Measurements from ENCODE around the gene CYP8B1.

Gene CYP8B1

GRCh38 chr3:42853056-42853455 is 22.6 kb downstream of the CYP8B1 start:
- no peak for TF ChIP-seq CTCF (IDR thresholded peaks at IDR 0.05)
- H3K27me3 ChIP-seq, result no peaks in the 10 kb centered on the region
- H3K4me1 ChIP-seq, result peaks cover 0 to 34% (median 23%) of the 10 kb centered on the region in 4 donors
- H3K27ac ChIP-seq, result peak overlapping the region; percentile 58 to 75
- peaks cover 0 to 4% (median 0%) of the 10 kb centered on the region in 3 donors for H3K36me3 ChIP-seq
- DNase-seq, result no peak
- intact Hi-C loops (cut with DNase I; ENCODE audit: low total_unique reads), result no loop called here
- no peaks in the 10 kb centered on the region for H3K9me3 ChIP-seq
- no peak overlapping the region for H3K4me3 ChIP-seq

- Histone ChIP-seq H3K27me3 (no peaks in the 10 kb centered on the region), H3K4me1 (peaks cover 0 to 39% (median 23%) of the 10 kb centered on the region in 4 donors), H3K4me3 (peak overlapping the region in 1 of 2 donors; percentile 1), H3K27ac (peak overlapping the region; percentile 58 to 75), H3K9me3 (no peaks in the 10 kb centered on the region), H3K36me3 (no peaks in the 10 kb centered on the region)
- DNase-seq, result peak in 1 of 2 donors; percentile 66
- no peak for TF ChIP-seq CTCF (IDR thresholded peaks at IDR 0.05)
- intact Hi-C loops (cut with DNase I; ENCODE audit: low total_unique reads), result no loop called here
These were observed 23.2 kb downstream of the CYP8B1 start for GRCh38 chr3:42852441-42852840.

GRCh38 chr3:42851228-42851834 is 24.3 kb downstream of the CYP8B1 start:
- H3K4me3 ChIP-seq, result no peak overlapping the region
- peak overlapping the region; percentile 58 to 75 for H3K27ac ChIP-seq
- DNase-seq, result no peak

DNA sequence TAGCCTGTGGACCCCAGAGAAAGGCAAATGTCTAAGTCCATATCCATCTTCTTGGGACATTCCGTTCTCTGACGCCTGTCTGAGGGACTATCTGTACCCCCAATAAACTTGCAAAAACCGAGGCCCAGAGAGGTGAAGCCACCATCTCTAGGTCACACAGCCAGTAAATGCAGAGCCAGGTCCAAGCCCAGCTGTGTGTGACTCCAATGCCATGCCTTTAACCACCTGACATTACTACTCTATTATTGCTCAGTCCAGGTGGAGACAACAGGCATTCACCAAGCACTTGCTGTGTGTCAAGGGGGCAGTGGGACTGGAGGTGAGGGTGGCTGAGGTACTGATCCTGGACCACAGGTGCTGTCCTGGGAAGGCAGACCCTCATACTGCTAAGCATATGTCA is 25.4 kb downstream of the CYP8B1 start:
- peak overlapping the region; percentile 58 to 75 for H3K27ac ChIP-seq
- intact Hi-C loops (cut with DNase I; ENCODE audit: low total_unique reads), result no loop called here
- TF ChIP-seq CTCF (IDR thresholded peaks at IDR 0.05), result no peak
- no peak for DNase-seq
- no peak overlapping the region for H3K4me3 ChIP-seq
- H3K9me3 ChIP-seq, result no peaks in the 10 kb centered on the region
- no peaks in the 10 kb centered on the region for H3K27me3 ChIP-seq
- H3K36me3 ChIP-seq, result no peaks in the 10 kb centered on the region
- peaks cover 5 to 61% (median 41%) of the 10 kb centered on the region in 4 donors for H3K4me1 ChIP-seq

More at GRCh38 chr3:42851228-42851834, 24.3 kb downstream of the CYP8B1 start:
- intact Hi-C loops (cut with DNase I; ENCODE audit: low total_unique reads), result no loop called here
- no peak for TF ChIP-seq CTCF (IDR thresholded peaks at IDR 0.05)
- no peaks in the 10 kb centered on the region for H3K36me3 ChIP-seq
- no peaks in the 10 kb centered on the region for H3K27me3 ChIP-seq
- no peaks in the 10 kb centered on the region for H3K9me3 ChIP-seq
- H3K4me1 ChIP-seq, result peaks cover under 1 to 50% (median 33%) of the 10 kb centered on the region in 4 donors

DNA sequence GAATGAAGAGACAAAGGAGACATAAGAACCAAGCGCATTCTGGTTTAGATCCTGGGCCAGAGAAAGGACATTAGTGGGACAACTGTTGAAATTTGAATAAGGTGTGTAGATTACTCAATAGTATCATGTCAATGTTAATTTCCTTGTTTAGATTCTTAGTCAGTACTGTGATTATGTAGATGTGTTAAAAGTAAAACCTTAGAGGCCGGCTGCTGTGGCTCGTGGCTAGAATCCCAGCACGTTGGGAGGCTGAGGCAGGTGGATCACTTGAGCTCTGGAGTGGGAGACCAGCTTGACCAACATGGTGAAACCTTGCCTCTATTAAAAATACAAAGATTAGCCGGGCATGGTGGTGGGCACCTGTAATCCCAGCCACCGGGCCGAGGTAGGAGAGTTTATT is 26.7 kb downstream of the CYP8B1 start:
- no peak for DNase-seq
- Histone ChIP-seq H3K27ac (no peak overlapping the region), H3K4me3 (no peak overlapping the region), H3K4me1 (peaks cover 5 to 73% (median 53%) of the 10 kb centered on the region in 4 donors), H3K27me3 (no peaks in the 10 kb centered on the region), H3K9me3 (no peaks in the 10 kb centered on the region), H3K36me3 (no peaks in the 10 kb centered on the region)
- TF ChIP-seq CTCF (IDR thresholded peaks at IDR 0.05), result no peak
- intact Hi-C loops (cut with DNase I; ENCODE audit: low total_unique reads), result no loop called here
